Activated CD4-positive, alpha-beta T cell treated with anti-CD3 and anti-CD28 coated beads, Interleukin-10, Interleukin-2, amounts not matched to agents 100 ng/mL and 50 ng/mL, durations not matched to agents 16 hours and 8 hours (primary cell): ENCODE results near the gene DEFB108B.
"Not testable (repeated sequence)": the region's sequence is repeated elsewhere in the genome, so short reads cannot be mapped to it uniquely, and the experiment has no call there.

Source experiments
- DNase-seq: peaks from one replicate; pipeline ENCODE4 v3.0.0-alpha.2; 2020

The DEFB108B gene

DNA sequence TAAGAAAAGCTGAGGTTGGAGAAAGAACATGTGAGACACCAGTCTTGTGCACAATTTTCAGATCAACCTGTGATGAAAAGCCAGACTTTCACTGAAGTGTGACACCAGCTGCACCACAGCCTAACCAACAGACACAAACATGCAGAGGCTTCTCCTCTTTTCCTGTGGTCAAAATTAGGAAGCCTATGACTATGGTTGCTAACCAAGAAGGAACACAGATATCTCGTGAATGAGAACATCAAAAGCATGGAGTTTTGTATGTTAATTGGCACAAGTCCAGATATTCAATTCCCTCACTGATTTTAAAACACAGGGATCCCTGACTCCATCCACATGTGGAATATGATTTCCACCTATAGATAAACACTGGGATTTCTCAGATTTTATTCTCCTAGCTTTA lies 11.5 kb upstream of the DEFB108B start:
- peak; percentile 4 for DNase-seq

DNA sequence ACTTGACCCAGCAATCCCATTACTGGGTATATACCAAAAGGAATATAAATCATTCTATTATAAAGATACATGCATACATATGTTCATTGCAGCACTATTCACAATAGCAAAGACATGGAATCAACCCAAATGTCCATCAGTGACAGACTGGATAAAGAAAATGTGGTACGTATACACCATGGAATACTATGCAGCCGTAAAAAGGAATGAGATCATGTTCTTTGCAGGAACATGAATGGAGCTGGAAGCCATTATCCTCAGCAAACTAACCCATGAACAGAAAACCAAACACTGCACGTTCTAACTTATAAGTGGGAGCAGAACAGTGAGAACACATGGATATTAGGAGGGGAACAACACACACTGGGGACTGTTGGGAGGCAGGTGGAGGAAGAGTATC lies 3.8 kb upstream of the DEFB108B start:
- not testable (repeated sequence) for DNase-seq

DNA sequence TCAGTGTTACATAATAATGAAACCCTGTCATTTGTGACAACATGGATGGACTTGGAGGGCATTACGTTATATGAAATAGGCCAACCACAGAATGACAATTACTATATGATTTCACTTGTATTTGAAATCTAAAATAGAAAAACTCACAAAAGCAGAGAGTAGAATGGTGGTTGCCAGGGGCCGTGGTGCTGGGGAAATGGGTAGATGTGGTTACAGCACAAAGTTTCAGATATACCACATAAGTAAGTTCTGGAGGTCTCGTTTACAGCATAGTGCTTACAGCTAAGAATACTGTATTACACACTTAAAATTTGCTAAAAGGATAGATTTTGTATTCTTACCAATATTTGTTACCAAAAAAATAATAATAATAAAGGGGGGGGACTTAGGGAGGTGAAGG lies 3.3 kb upstream of the DEFB108B start:
- DNase-seq, result peak; percentile 9

GRCh38 chr11:71842720-71843119 lies 9.7 kb downstream of the DEFB108B start:
- DNase-seq, result not testable (repeated sequence)

- DNase-seq, result not testable (repeated sequence)
These were observed 10.4 kb downstream of the DEFB108B start for GRCh38 chr11:71843355-71843754.

DNA sequence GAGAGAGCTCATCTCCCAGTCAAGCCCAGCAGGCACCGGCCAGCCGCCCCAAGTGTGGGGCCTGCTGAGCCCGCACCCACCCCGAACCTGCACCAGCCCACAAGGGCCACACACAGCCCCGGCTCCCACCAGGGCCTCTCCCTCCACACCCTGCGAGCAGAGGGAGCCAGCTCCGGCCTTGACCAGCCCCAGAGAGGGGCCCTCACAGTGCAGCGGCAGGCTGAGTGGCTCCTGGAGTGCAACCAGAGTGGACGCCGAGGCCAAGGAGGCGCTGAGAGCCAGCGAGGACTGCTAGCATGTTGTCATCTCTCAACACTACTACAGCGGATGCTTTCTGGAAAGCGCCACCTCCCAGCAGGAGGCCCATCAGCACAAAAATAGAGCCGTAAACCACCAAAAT lies 10.9 kb downstream of the DEFB108B start:
- DNase-seq, result no peak

DNA sequence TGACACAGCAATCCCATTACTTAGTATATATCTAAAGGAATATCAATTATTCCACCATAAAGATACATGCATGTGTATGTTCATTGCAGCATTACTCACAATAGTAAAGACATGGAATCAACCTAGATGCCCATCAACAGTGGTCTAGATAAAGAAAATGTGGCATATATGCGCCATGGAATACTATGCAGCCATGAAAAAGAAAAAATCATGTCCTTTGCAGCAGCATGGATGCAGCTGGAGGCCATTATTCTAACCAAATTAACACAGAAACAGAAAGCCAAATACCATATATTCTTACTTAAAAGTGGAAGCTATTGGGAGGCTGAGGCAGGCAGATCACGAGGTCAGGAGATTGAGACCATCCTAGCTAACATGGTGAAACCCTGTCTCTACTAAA lies 20.9 kb downstream of the DEFB108B start:
- not testable (repeated sequence) for DNase-seq

DNA sequence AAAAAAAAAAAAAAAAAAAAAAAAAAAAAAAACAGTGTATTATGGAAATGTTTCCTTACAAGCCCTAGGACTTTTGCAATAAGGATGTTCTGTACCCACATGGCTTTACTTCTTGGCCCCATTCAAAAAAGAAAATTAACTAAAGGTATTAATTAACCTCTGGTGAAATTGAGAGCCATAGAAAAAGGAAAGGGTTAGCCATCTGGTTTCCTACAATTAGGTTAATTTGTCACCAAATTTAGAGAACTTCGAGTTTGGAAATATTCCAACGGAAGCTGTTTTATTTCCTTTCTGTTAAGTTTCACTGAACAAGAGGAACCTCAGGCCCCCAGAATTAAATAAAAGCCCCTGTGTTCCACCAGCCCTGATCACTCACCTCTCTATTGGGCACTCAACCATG lies 22.9 kb downstream of the DEFB108B start:
- DNase-seq, result not testable (repeated sequence)

DNA sequence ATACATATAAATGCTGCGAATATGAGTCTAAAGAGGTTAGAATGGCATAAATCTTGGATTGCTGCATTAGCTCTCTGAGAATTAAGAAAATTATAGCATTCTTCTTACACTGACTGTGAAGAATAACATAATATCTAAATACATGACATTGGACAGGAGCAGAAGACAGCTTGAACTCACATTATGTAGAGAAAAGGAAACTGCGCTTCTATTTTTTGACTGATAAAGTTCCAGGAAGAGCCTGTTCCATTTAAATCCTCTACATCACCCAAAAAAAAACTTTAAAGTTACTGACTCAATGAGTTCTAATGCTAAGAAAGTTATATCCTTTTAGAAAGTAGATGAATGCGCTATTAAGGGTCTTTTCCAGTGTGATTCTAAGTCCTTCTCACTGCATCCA lies 27.8 kb downstream of the DEFB108B start:
- not testable (repeated sequence) for DNase-seq

DNA sequence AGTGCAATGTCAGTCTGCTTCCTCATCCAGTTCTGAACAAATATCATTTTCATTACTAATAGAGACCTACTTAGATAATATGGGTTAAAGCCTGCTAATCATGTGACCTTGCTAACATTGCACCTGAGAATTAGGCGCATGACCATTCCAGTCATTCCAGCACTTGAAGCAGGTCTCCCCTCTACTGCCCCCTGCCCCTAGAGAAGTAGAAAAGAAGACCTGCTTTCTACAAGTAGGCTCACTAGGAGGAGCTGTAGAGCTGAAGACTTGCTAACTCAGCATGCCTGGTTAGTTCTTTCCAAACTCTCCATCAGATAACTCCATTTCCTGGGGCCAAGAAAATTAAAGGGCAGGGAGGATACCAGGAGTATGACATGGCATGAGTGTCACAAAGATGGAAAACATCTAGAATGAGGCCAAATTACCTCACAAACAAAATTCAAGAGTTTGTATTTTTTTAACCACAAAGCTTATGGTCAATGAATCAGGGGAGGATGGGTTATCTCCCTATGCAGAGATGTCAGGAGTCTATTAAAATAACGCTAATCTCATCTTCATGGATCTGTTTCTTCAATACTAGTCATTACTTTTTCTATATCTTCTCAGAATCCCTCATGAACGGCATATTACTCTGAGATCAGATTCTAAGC lies 31.1 kb downstream of the DEFB108B start:
- peak; percentile 55 for DNase-seq

DNA sequence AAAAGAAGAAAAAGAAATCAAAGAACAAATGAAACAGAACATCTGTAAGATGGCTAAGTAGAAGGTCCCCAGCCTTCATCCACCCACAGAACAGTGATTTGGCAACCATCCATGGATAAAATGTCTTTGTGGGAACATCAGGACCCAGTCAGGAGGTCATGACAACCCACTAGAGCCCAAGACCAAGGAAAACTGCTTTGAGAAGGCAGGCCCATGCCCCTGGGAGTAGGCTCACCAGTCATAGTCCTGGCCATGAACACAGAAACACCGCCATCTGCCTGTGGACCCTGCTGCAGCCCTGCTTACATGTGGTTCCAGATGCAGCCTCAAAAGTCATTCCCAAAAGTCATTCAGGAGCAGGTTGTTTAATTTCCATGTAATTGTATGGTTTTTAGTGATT lies 34.2 kb downstream of the DEFB108B start:
- not testable (repeated sequence) for DNase-seq

- peak; percentile 18 for DNase-seq
These were observed 36.9 kb downstream of the DEFB108B start for GRCh38 chr11:71869931-71870330.

- not testable (repeated sequence) for DNase-seq
These were observed 37.7 kb downstream of the DEFB108B start for GRCh38 chr11:71870661-71871060.

- DNase-seq, result not testable (repeated sequence)
These were observed 43.3 kb downstream of the DEFB108B start for GRCh38 chr11:71876262-71876661.

GRCh38 chr11:71878059-71878458 lies 45.1 kb downstream of the DEFB108B start, which contains the start of gene DEFB131B:
TSS of gene DEFB131B (plus strand) at chr11:71878453. CDS start at chr11:71878453, 0 bp downstream.
- not testable (repeated sequence) for DNase-seq

DNA sequence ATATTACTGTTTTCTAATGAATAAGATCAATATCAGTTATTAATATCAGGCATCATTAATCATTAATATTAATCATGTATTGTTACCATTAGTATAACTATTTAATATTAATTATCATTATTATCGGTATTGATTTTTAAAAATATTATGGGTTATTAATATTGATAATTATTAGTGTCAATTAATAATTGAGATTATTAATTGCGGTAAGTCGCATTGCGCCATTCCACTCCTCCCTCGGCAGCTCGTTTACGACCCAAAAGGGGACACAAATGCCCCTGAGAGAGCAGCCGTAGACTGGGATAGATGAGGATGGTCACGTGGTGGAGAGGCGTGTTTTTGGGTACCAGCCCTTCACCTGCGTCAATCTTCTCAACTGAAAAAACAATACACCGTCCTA lies 52.8 kb downstream of the DEFB108B start:
- DNase-seq, result not testable (repeated sequence)
